Retinal pigment epithelial cell (primary cell): Measurements from ENCODE around the gene TCF7L2.

ENCODE experiments used
- DNase-seq: peaks from one replicate; pipeline ENCODE4 v3.0.0-alpha.2; 2010; ENCODE audit warnings: low read depth
- H3K4me3 ChIP-seq: 2 replicates; pipeline ENCODE4 v1.5.1; 2011; ENCODE audit warnings: mild to moderate bottlenecking, low read length, control low read depth, moderate library complexity
- TF ChIP-seq, protein P1 (sequence below): conservative IDR thresholded peaks from 2 replicates; pipeline ENCODE4 v1.5.1; 2011; ENCODE audit warnings: low read depth, low read length, control low read depth, inconsistent platforms

The TCF7L2 gene

DNA sequence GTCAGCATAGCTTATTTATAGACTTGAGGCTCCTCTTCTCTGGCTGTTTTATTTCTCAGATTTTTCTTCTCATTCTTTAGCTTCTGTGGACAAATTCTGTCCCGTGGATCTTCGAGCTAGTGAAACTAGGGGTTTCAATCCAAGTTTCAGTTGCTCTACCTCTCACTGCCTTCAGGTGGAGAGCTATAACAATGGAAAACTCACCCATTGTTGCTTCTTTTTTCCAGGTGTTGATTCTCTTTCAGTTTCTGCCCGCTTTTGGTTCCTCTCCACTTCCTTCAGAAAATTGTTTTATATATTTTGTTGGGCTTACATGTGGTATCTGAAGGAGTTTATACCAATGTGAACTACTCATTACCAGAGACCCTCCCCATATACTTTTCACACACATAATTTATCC, 266.1 kb downstream of the TCF7L2 start:
- DNase-seq: no peak
- no peak overlapping the region for H3K4me3 ChIP-seq
- TF ChIP-seq, protein P1, sequence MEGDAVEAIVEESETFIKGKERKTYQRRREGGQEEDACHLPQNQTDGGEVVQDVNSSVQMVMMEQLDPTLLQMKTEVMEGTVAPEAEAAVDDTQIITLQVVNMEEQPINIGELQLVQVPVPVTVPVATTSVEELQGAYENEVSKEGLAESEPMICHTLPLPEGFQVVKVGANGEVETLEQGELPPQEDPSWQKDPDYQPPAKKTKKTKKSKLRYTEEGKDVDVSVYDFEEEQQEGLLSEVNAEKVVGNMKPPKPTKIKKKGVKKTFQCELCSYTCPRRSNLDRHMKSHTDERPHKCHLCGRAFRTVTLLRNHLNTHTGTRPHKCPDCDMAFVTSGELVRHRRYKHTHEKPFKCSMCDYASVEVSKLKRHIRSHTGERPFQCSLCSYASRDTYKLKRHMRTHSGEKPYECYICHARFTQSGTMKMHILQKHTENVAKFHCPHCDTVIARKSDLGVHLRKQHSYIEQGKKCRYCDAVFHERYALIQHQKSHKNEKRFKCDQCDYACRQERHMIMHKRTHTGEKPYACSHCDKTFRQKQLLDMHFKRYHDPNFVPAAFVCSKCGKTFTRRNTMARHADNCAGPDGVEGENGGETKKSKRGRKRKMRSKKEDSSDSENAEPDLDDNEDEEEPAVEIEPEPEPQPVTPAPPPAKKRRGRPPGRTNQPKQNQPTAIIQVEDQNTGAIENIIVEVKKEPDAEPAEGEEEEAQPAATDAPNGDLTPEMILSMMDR: no peak
